GM15510 (cell line): ENCODE results near the gene CCDC197.

Experiments used
- POLR2A ChIP-seq: IDR thresholded peaks from 3 replicates; pipeline ENCODE4 v1.6.1; 2011; ENCODE audit warnings: borderline replicate concordance; ENCODE audit not compliant: insufficient read length; ENCODE audit errors: extremely low read depth

CCDC197 gene

GRCh38 chr14:94001016-94001415, 3.9 kb downstream of the CCDC197 start:
- TF ChIP-seq POLR2A: no peak

GRCh38 chr14:94001501-94002396, 4.6 kb downstream of the CCDC197 start:
- TF ChIP-seq POLR2A: no peak

- no peak for TF ChIP-seq POLR2A
These were observed 6.3 kb downstream of the CCDC197 start for GRCh38 chr14:94003397-94003796.

- no peak for TF ChIP-seq POLR2A
These were observed 6.9 kb downstream of the CCDC197 start for GRCh38 chr14:94004015-94004414.

GRCh38 chr14:94005324-94006073, 8.4 kb downstream of the CCDC197 start:
- TF ChIP-seq POLR2A: no peak

- TF ChIP-seq POLR2A: no peak
These were observed 11.1 kb downstream of the CCDC197 start for GRCh38 chr14:94008234-94008633.

- TF ChIP-seq POLR2A: no peak
These were observed 12.7 kb downstream of the CCDC197 start for GRCh38 chr14:94009767-94010166.

- TF ChIP-seq POLR2A: no peak
These were observed 13.5 kb downstream of the CCDC197 start for GRCh38 chr14:94010625-94011024.

GRCh38 chr14:94011795-94012194, 14.7 kb downstream of the CCDC197 start:
- TF ChIP-seq POLR2A: no peak

- no peak for TF ChIP-seq POLR2A
These were observed 17.3 kb downstream of the CCDC197 start for GRCh38 chr14:94014382-94014781.

- no peak for TF ChIP-seq POLR2A
These were observed 18.1 kb downstream of the CCDC197 start for GRCh38 chr14:94015223-94015622.

GRCh38 chr14:94016446-94016976, 19.4 kb downstream of the CCDC197 start:
- no peak for TF ChIP-seq POLR2A

- no peak for TF ChIP-seq POLR2A
These were observed 21.2 kb downstream of the CCDC197 start for GRCh38 chr14:94018308-94018707.

- no peak for TF ChIP-seq POLR2A
These were observed 22.2 kb downstream of the CCDC197 start for GRCh38 chr14:94019329-94019728.

GRCh38 chr14:94020267-94020666, 23.2 kb downstream of the CCDC197 start:
- TF ChIP-seq POLR2A: no peak
